HUES48 (cell line): ENCODE results near the gene RBCK1.
A peak's percentile ranks its signal among the peaks of the same experiment; 100 is the strongest.

Experiments
- H3K27ac ChIP-seq: one replicate; pipeline ENCODE4 v1.7.0; 2013; ENCODE audit warnings: low read depth, low read length, inconsistent platforms
- H3K27me3 ChIP-seq: 2 replicates; pipeline ENCODE4 v1.6.1; 2013; ENCODE audit warnings: mild to moderate bottlenecking, low read length; ENCODE audit not compliant: control insufficient read depth, insufficient read depth
- H3K36me3 ChIP-seq: 2 replicates; pipeline ENCODE4 v1.6.1; 2013; ENCODE audit warnings: low read length; ENCODE audit not compliant: control insufficient read depth, insufficient read depth
- H3K4me1 ChIP-seq: 2 replicates; pipeline ENCODE4 v1.6.1; 2013; ENCODE audit warnings: mild to moderate bottlenecking, low read length; ENCODE audit not compliant: control insufficient read depth, insufficient read depth
- H3K4me3 ChIP-seq: 2 replicates; pipeline ENCODE4 v1.5.1; 2013; ENCODE audit warnings: mild to moderate bottlenecking, low read depth, low read length
- H3K9ac ChIP-seq: 2 replicates; pipeline ENCODE4 v1.6.1; 2013; ENCODE audit warnings: mild to moderate bottlenecking, low read depth, low read length, moderate library complexity
- H3K9me3 ChIP-seq: 2 replicates; pipeline ENCODE4 v1.6.1; 2013; ENCODE audit warnings: low read length; ENCODE audit not compliant: control insufficient read depth, insufficient read depth

Gene RBCK1

DNA sequence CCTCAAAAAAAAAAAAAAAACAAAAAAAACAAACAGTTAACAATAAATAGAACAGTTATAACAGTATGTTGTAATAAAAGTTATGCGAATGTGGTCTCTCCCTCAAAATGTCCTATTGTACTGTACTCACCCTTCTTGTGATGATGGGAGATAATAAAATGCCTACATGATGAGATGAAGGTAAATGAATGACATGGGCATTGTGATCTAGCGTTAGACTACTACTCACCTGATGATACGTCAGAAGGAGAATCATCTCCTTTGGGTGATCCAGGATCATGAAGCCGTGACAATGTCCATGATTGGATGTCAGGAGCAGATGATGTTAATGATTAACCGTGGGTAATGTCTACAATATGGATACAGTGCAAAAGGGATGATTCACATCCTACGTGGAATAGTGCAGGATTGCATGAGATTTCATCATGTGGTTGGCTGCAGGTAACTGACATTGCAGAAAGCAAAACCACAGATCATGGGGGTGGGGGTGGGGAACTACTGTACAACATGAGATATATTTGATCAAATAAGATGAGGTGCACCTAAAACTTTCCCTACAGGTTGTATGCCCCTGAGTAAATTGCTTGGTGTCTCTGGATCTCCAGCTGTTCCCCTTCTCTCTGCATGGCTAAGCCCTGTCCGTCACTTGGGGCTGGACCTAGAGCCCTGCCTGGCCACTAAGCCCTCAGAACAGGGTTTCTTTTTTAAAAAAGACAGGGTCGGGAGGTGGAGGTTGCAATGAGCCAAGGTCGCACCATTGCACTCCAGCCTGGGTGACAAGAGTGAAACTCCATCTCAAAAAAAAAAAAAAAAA is 6.2 kb upstream of the RBCK1 start:
- H3K9me3 ChIP-seq = no peaks in the 10 kb centered on the region
- H3K27me3 ChIP-seq = no peaks in the 10 kb centered on the region
- peaks cover 17% of the 10 kb centered on the region for H3K4me1 ChIP-seq
- H3K9ac ChIP-seq = no peak overlapping the region
- no peak overlapping the region for H3K27ac ChIP-seq
- H3K36me3 ChIP-seq = peaks cover 1% of the 10 kb centered on the region; the same call in 1 of the 2 replicates
- no peak overlapping the region for H3K4me3 ChIP-seq

DNA sequence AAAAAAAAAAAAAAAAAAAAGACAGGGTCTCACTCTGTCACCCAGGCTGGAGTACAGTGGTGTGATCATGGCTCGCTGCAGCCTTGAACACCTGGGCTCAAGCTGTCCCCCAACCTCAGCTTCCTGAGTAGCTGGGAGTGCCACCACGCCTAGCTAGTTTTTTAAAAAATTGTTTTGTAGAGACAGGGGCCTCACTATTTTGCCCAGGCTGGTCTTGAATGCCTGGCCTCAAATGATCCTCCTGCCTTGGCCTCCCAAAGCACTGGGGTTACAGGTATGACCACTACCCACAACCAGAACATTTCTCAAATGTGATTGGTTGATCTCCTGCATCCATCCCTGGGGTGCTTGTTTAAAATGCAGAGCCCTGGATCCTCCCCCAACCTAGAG is 5.6 kb upstream of the RBCK1 start:
- Histone ChIP-seq H3K27me3 (no peaks in the 10 kb centered on the region), H3K4me3 (no peak overlapping the region), H3K9me3 (no peaks in the 10 kb centered on the region), H3K4me1 (peaks cover 19% of the 10 kb centered on the region), H3K27ac (no peak overlapping the region), H3K36me3 (no peaks in the 10 kb centered on the region), H3K9ac (no peak overlapping the region)

DNA sequence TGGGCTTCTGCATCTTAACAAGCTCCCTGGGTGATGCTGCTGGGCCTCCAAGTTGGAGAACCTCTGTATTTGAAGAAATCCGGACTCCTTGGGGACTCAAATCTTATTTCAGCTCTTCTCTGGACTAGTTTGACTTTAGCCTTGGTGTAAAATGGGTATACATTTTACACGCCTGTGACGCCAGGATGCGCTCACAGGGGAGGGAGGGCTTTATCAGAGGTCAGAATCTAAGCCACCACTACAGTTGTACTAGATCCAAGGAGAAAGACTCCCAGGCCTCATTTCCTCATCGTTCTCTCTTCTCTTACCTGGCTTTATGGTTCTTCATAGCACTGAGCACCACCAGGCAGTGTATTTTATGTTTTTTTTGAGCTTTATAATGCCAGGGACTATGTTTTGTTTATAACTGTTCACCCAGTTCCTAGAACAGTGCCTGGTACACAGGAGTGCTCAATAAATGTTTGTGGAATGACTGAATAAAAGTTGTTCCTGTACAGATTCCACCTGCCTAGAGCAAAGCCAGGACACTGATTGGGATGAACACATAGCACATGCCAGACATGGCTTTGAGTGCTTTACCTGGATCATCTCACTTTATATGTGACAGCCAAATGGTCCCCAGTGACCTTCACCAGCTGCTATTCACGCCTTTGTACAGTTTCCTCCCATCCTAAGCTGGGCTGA is 5.1 kb upstream of the RBCK1 start:
- Histone ChIP-seq H3K27me3 (no peaks in the 10 kb centered on the region), H3K9me3 (no peaks in the 10 kb centered on the region), H3K27ac (no peak overlapping the region), H3K4me3 (no peak overlapping the region), H3K36me3 (no peaks in the 10 kb centered on the region), H3K9ac (no peak overlapping the region), H3K4me1 (peaks cover 19% of the 10 kb centered on the region)

DNA sequence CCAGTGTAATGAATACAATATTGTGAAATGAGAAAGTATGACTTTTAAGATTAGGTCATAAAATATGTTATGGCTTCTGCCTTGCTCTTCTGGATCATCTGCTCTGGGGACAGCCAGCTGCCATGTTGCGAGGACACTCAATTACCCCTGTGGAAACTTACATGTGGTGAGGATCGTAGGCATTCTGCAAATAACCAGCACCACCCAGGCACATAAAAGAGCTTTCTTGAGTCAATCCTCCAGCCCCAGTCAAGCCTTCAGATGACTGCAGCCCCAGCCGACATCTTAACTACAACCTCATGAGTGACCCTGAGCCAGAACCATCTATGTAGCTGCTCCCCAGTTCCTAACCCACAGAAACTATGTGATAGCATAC is 4.5 kb upstream of the RBCK1 start:
- Histone ChIP-seq H3K4me1 (peaks cover 19% of the 10 kb centered on the region), H3K9me3 (no peaks in the 10 kb centered on the region), H3K27ac (no peak overlapping the region), H3K27me3 (no peaks in the 10 kb centered on the region), H3K36me3 (no peaks in the 10 kb centered on the region), H3K9ac (no peak overlapping the region), H3K4me3 (no peak overlapping the region)

DNA sequence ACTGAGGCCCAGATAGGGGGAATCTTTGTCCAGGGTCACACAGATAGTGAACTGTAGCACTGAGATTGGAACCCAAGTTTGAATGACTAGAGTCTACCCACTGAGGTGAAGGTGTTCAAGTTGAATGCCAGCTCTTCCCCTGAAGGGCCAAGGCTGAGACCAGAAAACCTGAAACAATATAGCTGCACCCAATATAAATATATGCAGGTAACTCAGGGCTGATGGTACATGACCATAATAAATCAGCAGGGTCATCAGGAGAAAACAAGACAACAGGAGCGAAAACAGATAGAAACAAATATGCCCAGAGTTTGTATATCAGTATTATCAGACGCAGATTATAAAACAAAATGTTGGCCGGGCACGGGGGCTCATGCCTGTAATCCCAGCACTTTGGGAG is 4.0 kb upstream of the RBCK1 start:
- H3K4me3 ChIP-seq = no peak overlapping the region
- H3K9me3 ChIP-seq = no peaks in the 10 kb centered on the region
- H3K9ac ChIP-seq = no peak overlapping the region
- H3K4me1 ChIP-seq = peaks cover 19% of the 10 kb centered on the region
- no peaks in the 10 kb centered on the region for H3K27me3 ChIP-seq
- no peaks in the 10 kb centered on the region for H3K36me3 ChIP-seq
- no peak overlapping the region for H3K27ac ChIP-seq

DNA sequence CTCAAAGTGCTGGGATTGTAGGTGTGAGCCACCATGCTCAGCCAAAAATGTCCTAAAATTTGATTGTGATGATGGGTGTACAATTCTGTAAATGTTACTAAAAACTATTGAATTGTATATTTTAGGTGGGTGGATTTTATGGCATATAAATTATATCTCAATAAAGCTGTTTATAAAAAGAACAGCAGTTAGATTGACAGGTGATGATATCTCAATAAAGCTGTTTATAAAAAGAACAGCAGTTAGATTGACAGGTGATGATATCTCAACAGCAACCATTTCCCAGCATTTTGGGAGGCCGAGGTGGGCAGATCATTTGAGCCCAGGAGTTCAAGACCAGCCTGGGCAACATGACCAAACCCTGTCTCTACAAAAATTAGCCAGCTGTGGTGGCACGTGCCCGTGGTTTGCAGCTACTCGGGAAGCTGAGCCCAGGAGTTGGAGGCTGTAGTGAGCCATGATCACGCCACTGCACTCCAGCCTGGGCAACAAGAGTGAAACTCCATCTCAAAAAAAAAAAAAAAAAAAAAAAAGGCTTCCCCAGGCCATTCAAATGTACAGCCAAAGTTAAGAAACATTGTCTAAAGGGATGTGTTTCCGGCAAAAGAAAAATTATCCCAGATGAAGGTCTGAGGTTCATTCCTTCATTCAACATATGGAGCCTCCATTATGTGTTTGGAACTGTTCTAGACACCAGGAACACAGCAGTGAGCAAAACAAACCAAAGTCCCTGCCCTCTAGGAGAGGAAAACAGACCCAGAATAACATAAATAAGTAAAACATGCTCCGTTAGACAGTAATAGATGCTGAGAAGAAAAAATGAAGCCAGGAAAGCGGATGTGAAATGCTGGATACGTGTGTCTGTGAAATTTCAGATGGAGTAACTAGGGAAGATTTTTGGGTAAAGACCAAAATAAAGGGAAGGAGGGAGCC is 1.6 kb upstream of the RBCK1 start:
- peak overlapping the region; percentile 72 for H3K4me3 ChIP-seq
- H3K9ac ChIP-seq = no peak overlapping the region
- H3K27me3 ChIP-seq = no peaks in the 10 kb centered on the region
- peaks cover 16% of the 10 kb centered on the region for H3K36me3 ChIP-seq
- H3K4me1 ChIP-seq = peaks cover 8% of the 10 kb centered on the region
- no peaks in the 10 kb centered on the region for H3K9me3 ChIP-seq
- H3K27ac ChIP-seq = no peak overlapping the region

DNA sequence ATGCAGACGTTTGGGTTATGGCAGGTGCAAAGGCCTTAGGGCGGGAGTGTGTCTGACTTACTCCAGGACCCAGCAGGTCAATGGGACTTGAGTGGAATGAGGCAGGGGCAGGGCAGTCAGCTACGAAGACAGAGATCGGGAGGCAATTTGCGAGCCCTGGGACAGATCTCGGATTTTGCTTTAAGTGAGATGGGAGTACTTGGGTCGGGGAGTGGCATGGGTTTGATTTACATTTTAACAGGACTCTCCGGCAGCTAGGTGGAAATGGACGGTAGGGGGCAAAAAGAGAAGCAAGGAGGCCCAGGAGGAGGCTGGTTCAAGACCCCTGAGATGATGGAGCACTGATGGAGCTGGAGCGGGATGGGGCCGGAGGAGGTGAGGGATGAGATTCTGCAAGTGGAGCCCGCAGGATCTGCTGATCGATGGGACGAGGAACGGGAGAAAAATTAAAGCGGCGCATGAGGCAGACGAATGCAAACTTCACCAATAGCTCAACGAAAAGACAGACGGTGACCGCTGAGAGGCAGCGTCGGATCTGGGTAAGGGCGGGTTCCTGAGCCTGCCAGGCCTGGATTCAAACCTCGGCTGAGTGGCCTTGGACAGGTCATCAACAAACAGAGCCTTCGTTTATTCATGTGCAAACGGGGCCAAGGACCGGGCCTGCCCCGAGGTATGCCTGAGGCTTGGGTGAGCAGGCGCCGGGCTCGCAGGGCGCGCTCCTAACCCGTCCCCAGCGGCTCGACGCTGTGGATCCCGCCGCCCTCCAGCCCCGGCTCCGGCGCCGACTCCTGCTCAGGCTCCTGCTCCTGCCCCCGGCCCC is 756 bp upstream of the RBCK1 start:
- peaks cover 8% of the 10 kb centered on the region for H3K4me1 ChIP-seq
- peak overlapping the region; percentile 71 for H3K27ac ChIP-seq
- no peaks in the 10 kb centered on the region for H3K9me3 ChIP-seq
- no peaks in the 10 kb centered on the region for H3K27me3 ChIP-seq
- H3K4me3 ChIP-seq = peak overlapping the region; percentile 72
- H3K36me3 ChIP-seq = peaks cover 23% of the 10 kb centered on the region
- peak overlapping the region; percentile 37; the same call in 1 of the 2 replicates for H3K9ac ChIP-seq

DNA sequence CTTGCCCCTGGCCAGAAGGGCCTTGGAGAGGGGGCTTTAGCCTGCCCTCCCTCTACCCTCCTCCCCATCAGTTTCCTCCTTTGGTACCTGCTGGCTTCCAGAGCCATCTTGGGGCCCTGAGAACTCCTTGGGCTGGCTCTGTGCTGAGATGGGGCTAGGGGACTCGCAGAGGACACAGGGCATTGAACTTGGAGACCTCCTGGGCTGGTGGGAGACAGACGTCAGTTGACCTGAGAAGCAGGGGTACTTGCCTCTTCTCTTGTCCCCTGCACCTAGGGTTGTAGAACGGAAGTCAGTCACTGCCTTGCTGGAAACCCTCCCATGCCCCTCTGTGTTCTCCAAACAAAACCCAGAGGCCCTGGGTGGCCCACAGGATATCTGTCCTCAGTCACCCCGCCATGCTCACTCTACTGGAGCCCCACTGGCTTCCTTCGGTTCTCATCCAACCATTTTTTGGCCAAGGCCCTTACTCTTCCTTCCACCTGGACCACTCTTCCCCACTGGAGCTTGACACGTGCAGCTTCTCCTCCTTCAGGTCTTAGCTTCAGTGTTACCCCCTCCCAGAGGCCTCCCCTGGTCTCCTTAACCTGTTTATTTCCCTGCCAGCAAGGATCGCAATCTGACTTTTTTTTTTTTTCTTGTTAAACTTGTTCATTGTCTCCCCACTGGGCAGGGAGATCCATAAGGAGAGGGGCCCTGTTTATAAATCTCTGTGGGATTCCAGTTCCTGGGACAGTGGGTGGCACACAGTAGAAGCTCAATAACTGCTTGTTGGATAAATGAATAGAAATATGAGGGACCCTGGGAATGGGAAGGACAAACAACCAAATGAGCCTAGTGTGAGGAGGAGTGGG is 971 bp downstream of the RBCK1 start:
- Histone ChIP-seq H3K9me3 (no peaks in the 10 kb centered on the region), H3K4me3 (peak overlapping the region; percentile 96), H3K9ac (peak overlapping the region; percentile 76), H3K4me1 (peaks cover 8% of the 10 kb centered on the region), H3K27me3 (no peaks in the 10 kb centered on the region), H3K36me3 (peaks cover 27% of the 10 kb centered on the region), H3K27ac (no peak overlapping the region)

DNA sequence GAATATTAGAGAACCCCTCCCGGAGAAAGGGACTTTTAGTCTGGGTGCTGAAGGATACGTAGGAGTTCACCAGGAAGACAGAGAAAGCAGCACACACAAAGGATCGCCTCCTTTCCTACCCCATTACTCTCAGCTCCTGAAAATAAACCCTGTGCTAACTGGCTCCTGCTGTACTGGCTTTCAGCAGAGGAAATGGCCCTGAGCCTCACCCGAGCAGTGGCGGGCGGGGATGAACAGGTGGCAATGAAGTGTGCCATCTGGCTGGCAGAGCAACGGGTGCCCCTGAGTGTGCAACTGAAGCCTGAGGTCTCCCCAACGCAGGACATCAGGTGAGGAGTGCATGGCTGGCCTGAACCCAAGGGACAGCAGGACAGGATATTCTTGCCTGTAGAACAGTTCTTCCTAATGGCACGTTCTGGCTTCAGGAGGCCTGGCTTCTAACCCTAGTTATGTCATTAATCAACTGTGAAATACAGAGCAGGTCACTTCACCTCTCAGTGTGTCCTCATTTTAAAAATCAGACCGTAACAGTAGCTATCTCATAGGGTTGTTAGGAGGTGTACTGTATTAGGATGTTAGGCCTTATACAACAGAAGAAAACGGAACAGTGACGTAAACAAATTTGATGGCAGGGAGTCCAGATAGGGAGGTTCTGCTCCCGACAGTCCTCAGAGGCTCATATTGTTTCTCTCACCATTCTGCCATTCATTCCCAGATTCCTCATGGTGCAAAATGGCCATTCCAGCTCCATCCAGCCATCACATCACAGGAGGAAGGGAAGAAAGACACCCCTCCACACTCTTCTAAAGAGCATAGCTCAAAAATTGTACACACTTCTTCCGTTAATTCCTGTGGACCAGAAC is 1.8 kb downstream of the RBCK1 start:
- Histone ChIP-seq H3K9ac (no peak overlapping the region), H3K27me3 (no peaks in the 10 kb centered on the region), H3K27ac (no peak overlapping the region)

More for the DNA sequence above, 1.8 kb downstream of the RBCK1 start:
- H3K4me3 ChIP-seq = peak overlapping the region; percentile 96; the same call in 1 of the 2 replicates
- H3K36me3 ChIP-seq = peaks cover 27% of the 10 kb centered on the region
- no peaks in the 10 kb centered on the region for H3K9me3 ChIP-seq
- H3K4me1 ChIP-seq = peaks cover 8% of the 10 kb centered on the region
